GM18873 (cell line): ENCODE measurements around the gene OR8D4.
"Not testable (repeated sequence)": the region's sequence is repeated elsewhere in the genome, so short reads cannot be mapped to it uniquely, and the experiment has no call there.

ENCODE experiments used
- ATAC-seq: cut with Tn5 transposase; IDR thresholded peaks from one replicate; pipeline ENCODE4 v1.9.1; 2021; ENCODE audit warnings: mild to moderate bottlenecking, moderate library complexity, moderate number of reproducible peaks; ENCODE audit not compliant: unreplicated experiment, low FRiP score

The OR8D4 gene

DNA sequence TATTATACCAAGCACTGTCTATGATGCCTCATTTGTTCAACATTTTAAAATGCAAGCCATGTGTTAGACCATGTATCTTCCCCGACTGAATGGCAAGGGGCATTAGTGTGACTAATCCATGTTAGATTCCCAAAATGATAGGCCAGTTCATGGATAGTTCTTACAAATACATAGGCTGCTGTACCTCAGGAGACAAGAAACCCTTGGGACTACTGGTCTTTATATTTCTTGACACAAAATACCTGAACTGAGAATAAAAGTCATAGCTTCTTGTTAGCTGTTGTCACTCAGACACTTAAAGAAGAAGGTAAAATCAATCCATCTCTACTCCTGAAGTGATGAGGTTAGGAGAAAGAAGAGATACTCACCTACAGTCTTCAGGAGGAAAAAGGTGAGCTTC is at the start of gene OR8D4:
Gene OR8D4 (plus strand): TSS at position 301 of the 400 bp plus-strand sequence. CDS start 4,265 bp downstream, outside the sequence.
- ATAC-seq: no peak

DNA sequence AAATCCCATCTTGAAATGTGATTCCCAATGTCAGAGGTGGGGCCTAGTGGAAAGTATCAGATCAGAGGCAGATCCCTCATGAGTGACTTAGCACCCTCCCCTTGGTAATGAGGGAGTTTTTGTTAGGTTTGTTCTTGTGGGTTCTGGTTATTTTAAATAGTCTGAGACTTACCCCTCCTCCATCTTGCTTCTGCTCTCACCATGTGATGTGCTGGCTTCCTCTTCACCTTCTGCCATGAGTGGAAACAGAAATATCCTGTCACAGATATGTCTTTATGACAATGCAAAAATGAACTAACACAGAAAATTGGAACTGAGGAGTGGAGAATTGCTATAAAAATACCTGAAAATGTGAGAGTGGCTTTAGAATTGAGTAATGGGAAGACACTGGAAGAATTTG is 49.6 kb upstream of the OR8D4 start:
- ATAC-seq: no peak

DNA sequence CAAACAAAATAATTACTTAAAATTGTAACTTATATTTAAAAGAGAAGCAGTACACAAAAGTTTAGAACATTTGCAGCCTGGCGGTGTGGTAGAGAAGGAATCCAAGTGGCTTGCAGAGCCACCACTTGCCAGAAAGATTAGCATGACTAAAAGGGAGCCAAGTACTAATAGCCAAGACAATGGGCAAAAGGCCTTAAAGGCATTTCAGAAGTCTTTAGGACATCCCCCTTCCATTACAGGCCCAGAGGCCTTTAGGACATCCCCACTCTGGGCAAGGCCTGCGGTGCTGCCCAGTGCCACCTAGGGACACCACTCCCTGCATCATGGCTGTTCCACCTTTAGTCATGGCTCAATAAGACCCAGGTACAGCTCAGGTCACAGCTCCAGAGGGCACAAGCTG is 48.9 kb upstream of the OR8D4 start:
- no peak for ATAC-seq

DNA sequence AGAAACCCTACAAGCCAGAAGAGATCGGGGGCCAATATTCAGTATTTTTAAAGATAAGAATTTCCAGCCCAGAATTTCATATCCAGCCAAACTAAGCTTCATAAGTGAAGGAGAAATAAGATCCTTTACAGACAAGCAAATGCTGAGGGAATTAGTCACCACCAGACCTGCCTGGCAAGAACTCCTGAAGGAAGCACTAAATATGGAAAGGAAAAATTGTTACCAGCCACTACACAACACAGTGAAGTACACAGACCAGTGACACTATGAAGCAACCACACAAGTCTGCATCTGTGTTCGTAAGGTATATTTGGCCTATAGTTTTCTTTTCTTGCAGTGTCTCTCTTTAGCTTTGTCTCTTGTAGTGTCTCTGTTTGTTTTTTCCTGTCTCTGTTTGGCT is 45.5 kb upstream of the OR8D4 start:
- ATAC-seq: no peak

DNA sequence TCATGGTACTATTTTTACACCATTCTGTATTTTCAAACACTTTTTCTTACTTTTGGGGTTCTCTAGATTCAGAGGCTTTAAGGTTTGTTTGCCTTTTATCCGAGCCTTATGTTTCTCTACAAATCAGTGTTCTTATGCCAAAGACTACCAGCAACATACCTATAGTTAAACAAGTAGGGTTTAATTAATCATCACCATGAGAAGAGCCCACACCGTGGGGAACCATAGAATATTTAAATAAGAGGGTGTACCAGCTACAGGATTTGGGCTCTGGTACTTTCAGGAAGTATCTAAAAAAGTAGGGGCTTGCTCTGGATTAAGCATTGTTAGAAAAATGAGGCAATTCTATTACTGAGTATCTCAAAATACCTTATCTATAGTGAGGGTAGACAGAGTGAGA is 42.2 kb upstream of the OR8D4 start:
- no peak for ATAC-seq

DNA sequence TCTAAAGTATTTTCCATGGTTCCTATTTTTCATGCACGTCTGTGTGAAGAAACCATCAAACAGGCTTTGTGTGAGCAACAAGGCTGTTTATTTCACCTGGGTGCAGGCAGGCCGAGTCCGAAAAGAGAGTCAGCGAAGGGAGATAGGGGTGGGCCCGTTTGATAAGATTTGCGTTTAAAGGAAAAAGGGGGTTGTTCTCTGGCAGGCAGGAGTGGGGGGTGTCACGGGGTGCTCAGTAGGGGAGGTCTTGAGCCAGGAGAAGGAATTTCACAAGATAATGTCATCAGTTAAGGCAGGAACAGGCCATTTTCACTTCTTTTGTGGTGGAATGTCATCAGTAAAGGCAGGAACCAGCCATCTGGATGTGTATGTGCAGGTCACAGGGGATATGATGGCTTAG is 36.7 kb upstream of the OR8D4 start:
- ATAC-seq: not testable (repeated sequence)

DNA sequence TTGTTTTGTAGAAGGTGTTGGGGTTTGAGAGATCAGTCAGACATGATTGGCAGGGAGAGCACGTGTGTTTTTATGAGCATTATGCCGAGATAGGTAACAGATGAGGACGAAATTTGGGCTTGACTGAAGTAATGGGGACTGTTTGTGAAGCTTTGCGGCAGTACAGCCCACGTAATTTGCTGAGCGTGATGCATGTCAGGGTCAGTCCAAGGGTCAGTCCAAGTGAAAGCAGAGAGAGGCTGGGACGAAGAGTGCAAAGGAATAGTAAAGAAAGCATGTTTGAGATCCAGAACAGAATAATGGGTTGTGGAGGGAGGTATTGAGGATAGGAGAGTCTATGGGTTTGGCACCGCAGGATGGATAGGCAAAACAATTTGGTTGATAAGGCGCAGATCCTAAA is 34.2 kb upstream of the OR8D4 start:
- ATAC-seq: not testable (repeated sequence)

DNA sequence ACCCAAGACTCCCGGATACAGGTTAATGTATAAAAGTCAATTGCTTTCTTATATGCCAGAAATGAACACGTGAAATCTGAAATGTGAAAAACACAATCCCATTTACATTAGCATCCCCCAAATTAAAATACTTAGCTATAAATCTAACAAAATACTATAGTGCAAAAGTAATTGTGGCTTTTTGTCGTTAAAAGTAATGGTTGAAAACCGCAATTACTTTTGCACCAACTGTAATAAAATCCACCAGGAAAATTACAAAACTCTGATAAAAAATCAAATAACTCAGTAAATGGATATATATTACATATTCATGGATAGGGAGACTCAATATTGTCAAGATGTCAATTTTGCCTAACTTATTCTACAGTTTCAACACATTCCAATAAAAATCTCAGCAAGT is 21.1 kb upstream of the OR8D4 start:
- ATAC-seq: no peak

DNA sequence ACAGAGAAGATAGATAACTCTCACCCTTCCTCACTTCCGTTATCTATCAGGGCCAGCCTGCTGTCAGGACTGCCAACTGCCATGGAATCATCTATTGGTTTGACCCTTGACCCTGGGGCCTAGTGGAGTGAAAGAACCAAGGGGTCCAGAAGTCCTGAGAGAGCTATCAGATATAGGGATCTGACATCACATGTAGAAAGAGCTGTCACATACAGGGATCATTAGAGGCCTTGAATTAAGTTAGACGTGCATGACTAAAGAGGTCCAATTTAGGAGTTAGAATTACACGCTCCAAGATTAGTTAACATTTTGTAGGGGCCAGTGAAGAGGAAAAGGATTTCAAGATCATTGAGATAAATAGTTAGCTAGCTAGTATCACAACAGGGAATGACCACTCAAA is 16.4 kb upstream of the OR8D4 start, which contains the start of gene TMEM225:
Gene TMEM225 (minus strand): TSS at position 101 of the 400 bp plus-strand sequence. CDS start 245 bp downstream, outside the sequence.
- ATAC-seq: no peak

DNA sequence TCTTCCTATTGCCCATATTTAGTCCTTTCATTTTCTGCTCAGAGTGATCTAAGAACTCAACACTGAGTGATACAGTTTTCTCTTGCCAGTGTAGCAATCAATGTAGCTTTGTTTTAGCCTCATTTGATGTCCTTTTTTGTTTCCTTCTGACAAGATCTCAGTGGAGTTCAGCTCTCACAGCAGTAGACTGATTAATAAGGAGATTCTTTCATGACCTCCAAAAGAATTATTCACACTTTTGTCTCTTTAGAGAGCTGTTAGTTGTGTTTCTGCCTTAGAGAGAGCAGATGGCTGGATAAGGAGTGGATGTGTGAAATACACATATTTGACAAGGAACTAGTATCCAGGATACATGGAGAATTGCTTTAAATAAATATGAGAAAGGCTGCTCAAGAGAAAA is 9.9 kb upstream of the OR8D4 start:
- ATAC-seq: no peak

DNA sequence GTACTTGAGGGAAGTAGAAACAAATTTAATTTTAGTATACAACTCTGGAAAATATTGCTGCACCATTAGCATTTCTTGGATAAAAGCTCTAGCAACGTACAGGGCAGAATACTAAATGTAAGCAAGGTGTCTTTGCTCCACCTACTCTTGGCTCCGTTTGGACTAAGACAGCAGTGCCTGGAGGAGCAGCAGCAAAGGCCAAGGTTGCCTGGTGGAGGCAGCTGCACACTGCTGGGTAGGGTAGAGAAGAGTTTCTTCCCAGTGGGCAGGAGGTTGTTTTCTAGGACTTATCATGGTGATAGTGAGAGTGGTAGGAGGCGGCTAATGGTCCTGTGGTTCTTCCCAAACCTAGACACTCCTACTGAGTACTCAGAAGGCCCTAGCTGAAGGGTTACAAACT is 2.2 kb upstream of the OR8D4 start:
- ATAC-seq: no peak

DNA sequence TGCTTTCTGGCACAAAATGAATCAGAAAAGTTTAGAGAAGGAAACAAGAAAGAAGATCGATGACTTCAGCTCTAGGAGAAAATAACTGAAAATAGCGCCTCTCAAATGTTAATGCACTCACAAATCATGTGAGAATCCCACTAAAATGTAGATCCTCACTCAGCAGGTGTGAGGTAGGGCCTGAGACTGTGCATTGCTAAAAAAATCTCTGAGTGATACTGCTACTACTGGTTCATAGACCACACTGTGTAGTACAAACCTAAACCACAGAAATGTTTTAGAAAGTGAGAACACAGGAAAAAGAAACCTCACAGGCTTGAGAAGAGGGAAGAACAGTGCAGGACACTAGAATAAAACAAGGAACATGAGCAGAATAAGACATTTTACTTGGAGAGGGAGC is 2.0 kb downstream of the OR8D4 start:
- ATAC-seq: no peak

DNA sequence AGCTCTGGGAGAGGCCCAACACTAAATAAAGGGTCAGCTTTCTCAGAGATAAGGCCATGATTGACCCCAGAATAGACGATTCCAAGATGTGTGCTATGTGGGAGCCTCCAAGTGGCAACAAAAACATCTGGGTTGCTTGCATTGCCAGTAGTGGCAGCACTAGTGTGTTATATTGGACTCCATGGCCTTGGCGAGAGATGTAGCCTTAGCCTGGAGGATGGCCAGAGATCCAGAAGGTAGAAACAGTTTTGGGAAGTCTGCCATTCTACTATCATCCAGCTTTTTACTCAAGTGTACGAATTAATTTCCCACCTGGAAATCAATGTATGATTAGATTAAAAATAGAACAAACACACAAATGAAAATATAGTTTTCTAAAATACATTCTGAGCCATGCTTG is 3.0 kb downstream of the OR8D4 start:
- ATAC-seq: no peak

DNA sequence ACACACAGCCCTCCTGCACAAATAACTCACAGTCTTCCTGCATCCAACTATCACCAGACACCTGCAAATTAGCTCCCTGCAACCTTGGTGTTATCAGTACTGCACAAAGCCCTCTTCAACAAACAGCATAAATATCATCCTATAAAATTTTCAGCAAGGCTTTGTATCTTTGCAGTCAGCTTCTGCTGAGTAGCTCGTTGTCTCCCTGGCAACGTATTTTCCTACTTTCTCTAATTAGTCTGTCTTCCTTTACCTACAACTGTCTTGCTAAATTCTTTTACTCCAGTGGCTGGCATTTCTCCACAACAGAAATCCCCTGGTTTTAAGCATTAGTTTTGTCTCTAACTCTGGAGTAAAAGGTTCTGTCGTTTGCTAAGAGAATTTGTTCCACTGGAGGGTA is 3.9 kb downstream of the OR8D4 start:
- ATAC-seq: no peak

DNA sequence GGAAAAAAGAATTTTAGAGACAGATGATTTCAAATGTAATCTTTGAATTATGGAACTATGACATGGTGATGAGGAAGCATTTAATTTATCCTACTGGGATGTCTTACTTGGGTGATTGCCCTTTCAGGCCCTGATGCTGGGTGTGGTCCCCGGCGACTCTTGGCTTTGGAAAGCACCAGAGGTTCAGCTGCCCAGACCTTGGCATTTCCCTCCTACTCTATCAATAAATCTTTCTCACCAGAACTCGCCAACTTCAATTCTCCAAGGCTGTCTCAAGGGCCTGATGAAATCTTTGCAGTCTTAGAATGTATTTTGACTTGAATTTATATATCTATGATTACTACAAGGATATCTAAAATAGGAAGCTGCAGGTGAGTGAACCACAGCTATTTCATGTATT is 19.0 kb downstream of the OR8D4 start:
- no peak for ATAC-seq

DNA sequence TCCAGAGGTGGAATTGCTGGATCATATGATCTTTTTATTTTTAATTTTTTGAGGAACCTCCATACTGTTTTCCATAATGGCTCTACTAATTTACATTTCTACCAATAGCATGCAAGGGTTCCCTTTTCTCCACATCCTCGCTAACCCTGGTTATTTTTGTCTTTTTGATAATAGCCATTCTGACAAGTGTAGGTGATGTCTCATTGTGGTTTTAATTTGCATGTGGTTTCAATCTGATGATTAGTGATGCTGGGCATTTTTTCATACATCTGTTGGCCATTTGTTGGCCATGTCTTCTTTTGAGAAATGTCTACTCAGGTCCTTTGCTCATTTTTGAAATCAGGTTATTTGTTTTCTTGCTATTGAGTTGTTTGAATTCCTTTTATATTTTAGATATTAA is 22.1 kb downstream of the OR8D4 start:
- no peak for ATAC-seq

DNA sequence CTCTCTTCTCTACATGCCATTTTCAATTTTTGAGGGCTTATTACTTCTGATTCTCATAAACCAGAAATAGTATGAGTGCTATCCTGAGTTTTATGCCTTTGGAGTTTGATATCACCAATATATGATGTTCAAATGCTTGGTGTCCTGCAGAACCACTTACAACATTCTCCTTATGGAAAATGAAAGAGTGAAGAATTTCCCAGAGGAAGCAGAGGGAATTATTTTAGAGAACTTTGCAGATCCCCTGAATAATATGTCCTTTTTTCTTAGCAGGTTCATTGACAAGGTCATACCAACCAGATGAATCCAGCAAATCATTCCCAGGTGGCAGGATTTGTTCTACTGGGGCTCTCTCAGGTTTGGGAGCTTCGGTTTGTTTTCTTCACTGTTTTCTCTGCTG is 37.4 kb downstream of the OR8D4 start, which contains the start of gene OR4D5:
Gene OR4D5 (plus strand): TSS at position 301 of the 400 bp plus-strand sequence. CDS start 0 bp downstream, at position 301.
- ATAC-seq: no peak

DNA sequence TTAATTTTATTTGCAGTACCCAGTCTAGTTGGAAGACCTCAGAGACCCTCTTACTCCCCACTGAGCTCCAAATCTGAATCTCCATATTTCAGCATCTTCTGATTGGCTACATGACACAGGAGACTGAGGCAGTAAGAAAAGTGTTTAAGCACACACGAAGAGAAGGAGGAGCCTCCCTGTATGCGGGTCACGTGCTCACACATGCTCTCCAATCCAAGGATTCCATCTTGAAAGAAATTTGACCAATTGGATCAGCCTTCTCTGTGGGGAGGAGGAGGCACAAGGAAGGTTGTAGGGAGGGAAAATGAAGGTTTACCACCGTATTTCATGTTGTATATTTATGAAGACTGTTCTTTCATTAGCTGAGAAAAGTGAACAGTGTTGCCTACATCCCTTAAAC is 40.4 kb downstream of the OR8D4 start:
- ATAC-seq: no peak

DNA sequence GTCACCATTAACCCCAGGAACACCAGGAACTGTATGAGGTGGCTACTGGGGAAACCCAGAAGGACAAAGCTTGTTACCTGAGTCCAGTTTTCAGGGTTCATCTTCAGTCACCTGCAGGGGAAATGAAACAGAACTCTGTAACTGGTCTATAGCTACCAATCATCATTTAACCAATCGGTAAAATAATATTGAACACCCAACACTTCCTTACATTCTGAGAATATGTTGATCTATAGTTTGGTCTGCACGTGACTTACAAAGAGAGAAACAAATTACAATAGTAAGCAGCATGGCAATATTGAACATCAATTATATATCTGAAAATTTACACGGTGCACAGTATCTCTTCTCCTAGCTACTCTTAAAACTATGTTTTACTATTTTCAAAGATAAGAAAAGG is 41.8 kb downstream of the OR8D4 start, which contains the start of gene OR6T1:
Gene OR6T1 (minus strand): TSS at position 101 of the 400 bp plus-strand sequence. CDS start 0 bp downstream, at position 101.
- no peak for ATAC-seq

DNA sequence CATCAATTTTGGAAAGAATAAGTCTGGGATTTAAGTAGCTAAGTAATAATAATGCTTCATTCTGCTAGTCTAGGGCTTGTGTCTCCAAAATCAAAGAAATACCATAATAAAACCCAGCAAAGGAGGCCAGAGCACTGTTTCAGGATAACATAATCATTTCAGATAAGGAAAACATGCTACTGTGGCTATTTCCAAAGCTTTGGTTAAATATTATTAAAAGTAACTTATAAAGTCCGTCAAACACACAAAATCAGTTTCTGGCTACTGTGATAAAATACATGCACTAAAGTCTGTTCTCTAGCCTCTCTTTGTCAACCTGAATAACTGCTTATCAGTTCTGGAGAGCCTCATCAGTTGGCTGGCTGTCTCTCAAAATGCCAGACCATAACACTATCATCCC is 43.2 kb downstream of the OR8D4 start:
- no peak for ATAC-seq

DNA sequence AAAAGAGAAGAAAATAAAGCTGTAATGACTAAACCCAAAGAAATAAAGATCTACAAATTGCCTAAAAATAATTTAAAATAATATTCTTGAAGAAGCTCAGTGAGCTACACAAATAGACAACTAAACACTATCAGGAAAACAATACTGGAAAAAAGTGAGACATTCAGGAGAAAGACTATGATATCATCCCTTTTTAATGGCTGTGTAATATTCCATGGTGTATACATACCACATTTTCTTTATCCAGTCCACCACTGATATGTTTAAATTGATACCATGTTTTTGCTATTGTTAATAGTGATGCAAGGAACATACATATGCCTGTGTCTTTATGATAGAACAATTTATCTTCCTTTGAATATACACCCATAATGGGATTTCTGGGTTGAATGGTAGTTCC is 54.8 kb downstream of the OR8D4 start:
- no peak for ATAC-seq
